H9 (cell line): Measurements from ENCODE around the gene PHF8. TPM values are rescaled to one million over a fixed set of nuclear protein-coding genes. Genes with fewer than 3 reads are reported as not detected.

ENCODE experiments used
- DNase-seq: peaks from one replicate; pipeline ENCODE4 v3.0.0-alpha.2; 2017
- H2AFZ ChIP-seq: one replicate; pipeline ENCODE4 v1.6.1; 2013; ENCODE audit warnings: mild to moderate bottlenecking, low read length, control low read depth, moderate library complexity
- H2AK5ac ChIP-seq: 2 replicates; pipeline ENCODE4 v1.6.1; 2013; ENCODE audit warnings: low read length, control low read depth, mixed read lengths; ENCODE audit not compliant: insufficient read length
- H2BK120ac ChIP-seq: one replicate; pipeline ENCODE4 v1.6.1; 2013; ENCODE audit warnings: low read depth, mild to moderate bottlenecking, low read length, control low read depth, inconsistent platforms; ENCODE audit not compliant: poor library complexity, severe bottlenecking
- H2BK12ac ChIP-seq: 2 replicates; pipeline ENCODE4 v1.6.1; 2013; ENCODE audit warnings: low read length, control low read depth, mixed read lengths, low read depth; ENCODE audit not compliant: insufficient read length
- H2BK15ac ChIP-seq: 2 replicates; pipeline ENCODE4 v1.6.1; 2013; ENCODE audit warnings: low read depth, low read length, control low read depth
- H2BK20ac ChIP-seq: one replicate; pipeline ENCODE4 v1.6.1; 2013; ENCODE audit warnings: low read depth, mild to moderate bottlenecking, low read length, control low read depth, inconsistent platforms; ENCODE audit not compliant: poor library complexity, severe bottlenecking
- H2BK5ac ChIP-seq: 2 replicates; pipeline ENCODE4 v1.6.1; 2013; ENCODE audit warnings: low read length, control low read depth, mixed read lengths; ENCODE audit not compliant: insufficient read length
- H3K14ac ChIP-seq: 2 replicates; pipeline ENCODE4 v1.6.1; 2013; ENCODE audit warnings: low read length, control low read depth; ENCODE audit not compliant: insufficient read depth
- H3K18ac ChIP-seq: 2 replicates; pipeline ENCODE4 v1.6.1; 2013; ENCODE audit warnings: low read depth, mild to moderate bottlenecking, mixed read lengths, low read length, control low read depth; ENCODE audit not compliant: insufficient read length
- H3K23ac ChIP-seq: 2 replicates; pipeline ENCODE4 v1.6.1; 2013; ENCODE audit warnings: low read length, control low read depth, mixed read lengths, low read depth; ENCODE audit not compliant: insufficient read length
- H3K23me2 ChIP-seq: 2 replicates; pipeline ENCODE4 v1.6.1; 2013; ENCODE audit warnings: low read depth, mild to moderate bottlenecking, mixed read lengths, low read length, control low read depth; ENCODE audit not compliant: insufficient read length, poor library complexity, severe bottlenecking
- H3K27ac ChIP-seq: 2 replicates; pipeline ENCODE4 v1.5.1; 2013; ENCODE audit warnings: low read length, control low read depth, mixed read lengths, low read depth; ENCODE audit not compliant: insufficient read length
- H3K27me3 ChIP-seq: 2 replicates; pipeline ENCODE4 v1.6.1; 2013; ENCODE audit warnings: low read length, control low read depth, inconsistent platforms; ENCODE audit not compliant: insufficient read depth
- H3K4ac ChIP-seq: 2 replicates; pipeline ENCODE4 v1.6.1; 2013; ENCODE audit warnings: low read depth, mild to moderate bottlenecking, control low read depth, inconsistent platforms, low read length, moderate library complexity
- H3K4me1 ChIP-seq: 2 replicates; pipeline ENCODE4 v1.6.1; 2013; ENCODE audit warnings: low read length, control low read depth, inconsistent platforms; ENCODE audit not compliant: insufficient read depth
- H3K4me2 ChIP-seq: 2 replicates; pipeline ENCODE4 v1.6.1; 2013; ENCODE audit warnings: low read length, control low read depth, mixed read lengths; ENCODE audit not compliant: insufficient read length, insufficient read depth
- H3K56ac ChIP-seq: 2 replicates; pipeline ENCODE4 v1.6.1; 2013; ENCODE audit warnings: low read depth, mild to moderate bottlenecking, mixed read lengths, low read length, control low read depth; ENCODE audit not compliant: insufficient read length
- H3K79me1 ChIP-seq: 2 replicates; pipeline ENCODE4 v1.6.1; 2013; ENCODE audit warnings: low read depth, mild to moderate bottlenecking, moderate library complexity, low read length, control low read depth, inconsistent platforms; ENCODE audit not compliant: insufficient read depth, poor library complexity, severe bottlenecking
- H3K79me2 ChIP-seq: 2 replicates; pipeline ENCODE4 v1.6.1; 2013; ENCODE audit warnings: low read length, control low read depth, inconsistent platforms; ENCODE audit not compliant: insufficient read depth
- H3K9ac ChIP-seq: 2 replicates; pipeline ENCODE4 v1.6.1; 2013; ENCODE audit warnings: low read length, control low read depth, mixed read lengths; ENCODE audit not compliant: insufficient read length; ENCODE audit errors: extremely low read depth
- H3K9me3 ChIP-seq: one replicate; pipeline ENCODE4 v1.6.1; 2013; ENCODE audit warnings: low read depth, low read length, inconsistent platforms; ENCODE audit not compliant: control insufficient read depth
- H3T11ph ChIP-seq: one replicate; pipeline ENCODE4 v1.6.1; 2013; ENCODE audit warnings: mild to moderate bottlenecking, low read length, control low read depth, inconsistent platforms
- H4K20me1 ChIP-seq: one replicate; pipeline ENCODE4 v1.6.1; 2013; ENCODE audit not compliant: control insufficient read depth, insufficient read length, insufficient read depth
- H4K5ac ChIP-seq: 2 replicates; pipeline ENCODE4 v1.6.1; 2013; ENCODE audit warnings: low read depth, mild to moderate bottlenecking, mixed read lengths, low read length, control low read depth; ENCODE audit not compliant: insufficient read length
- H4K8ac ChIP-seq: replicated peaks from 2 replicates; pipeline ENCODE4 v1.6.1; 2013; ENCODE audit warnings: low read length, control low read depth, mixed read lengths, low read depth; ENCODE audit not compliant: insufficient read length
- H4K91ac ChIP-seq: 2 replicates; pipeline ENCODE4 v1.6.1; 2013; ENCODE audit warnings: low read depth, mild to moderate bottlenecking, moderate library complexity, mixed read lengths, low read length, control low read depth; ENCODE audit not compliant: insufficient read length
- H3K27ac Mint-ChIP-seq, 3 experiments: 2 replicates in 2 of 3; 3 replicates in 1 of 3; pipeline ENCODE4 v1.8.0; 2020 to 2021; ENCODE audit warnings: mixed read lengths in 3 of 3, mild to moderate bottlenecking in 1 of 3, moderate library complexity in 1 of 3
- H3K27me3 Mint-ChIP-seq: 2 replicates; pipeline ENCODE4 v1.8.0; 2021; ENCODE audit warnings: low read depth, mild to moderate bottlenecking, moderate library complexity, mixed read lengths
- H3K36me3 Mint-ChIP-seq, 3 experiments: 2 replicates in 2 of 3; 3 replicates in 1 of 3; pipeline ENCODE4 v1.8.0; 2020 to 2021; ENCODE audit warnings: low read depth in 3 of 3, mixed read lengths in 3 of 3; ENCODE audit not compliant: insufficient read depth in 1 of 3
- H3K4me1 Mint-ChIP-seq, 2 experiments: 2 replicates each; pipeline ENCODE4 v1.8.0; 2020; ENCODE audit warnings: mixed read lengths in 2 of 2
- H3K4me3 Mint-ChIP-seq, 2 experiments: 2 replicates in 1 of 2; 3 replicates in 1 of 2; pipeline ENCODE4 v1.8.0; 2020 to 2021; ENCODE audit warnings: mild to moderate bottlenecking in 2 of 2, mixed read lengths in 2 of 2, moderate library complexity in 1 of 2
- H3K9me3 Mint-ChIP-seq, 2 experiments: 2 replicates in 1 of 2; 3 replicates in 1 of 2; pipeline ENCODE4 v1.8.0; 2020; ENCODE audit warnings: mild to moderate bottlenecking in 2 of 2, mixed read lengths in 2 of 2, moderate library complexity in 1 of 2
- WGBS: extraction: QIAGEN DNeasy Blood & Tissue Kit; methylation state at CpG from one replicate; pipeline ENCODE4 v1.1.7; 2013; ENCODE audit warnings: missing lambda C conversion rate, low lambda C conversion rate, mixed read lengths; ENCODE audit not compliant: insufficient read length; ENCODE audit errors: extremely low coverage; 5-methylcytosine and 5-hydroxymethylcytosine counted together
- total RNA-seq: library from RNA; stranded (reverse); gene quantifications from 2 replicates; pipeline ENCODE4 v1.2.1, GENCODE V29; 2021
- TF ChIP-seq, protein P1 (sequence below): fragments of 200-600 bp; sonication (generic); conservative IDR thresholded peaks from 3 replicates; pipeline ENCODE4 v1.8.0; 2021; ENCODE audit warnings: antibody characterized with exemption, mild to moderate bottlenecking

Gene PHF8
- total RNA-seq, 1 experiment from 2014 or later = 38.9 TPM

DNA sequence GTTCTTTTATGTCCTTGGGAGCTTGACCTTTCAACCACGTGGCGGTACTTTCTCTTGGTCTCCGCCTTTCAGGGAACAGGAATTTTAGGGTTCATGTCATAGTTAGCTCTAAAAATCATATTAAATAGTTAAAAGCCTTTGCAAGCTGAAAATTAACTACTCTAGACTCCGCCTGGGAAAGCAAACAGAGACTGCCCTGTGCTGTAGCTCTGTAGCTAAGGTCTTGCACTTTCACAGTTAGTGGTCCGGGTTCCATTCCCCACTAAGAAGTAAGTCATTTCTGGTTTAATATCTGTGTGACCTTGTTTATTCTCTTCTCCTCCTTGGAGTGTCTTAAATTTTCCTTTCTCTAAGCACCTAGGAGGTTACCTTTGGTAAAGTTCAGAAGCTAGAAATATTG is 118.2 kb downstream of the PHF8 start:
- H3K36me3 Mint-ChIP-seq = no peaks in the 10 kb centered on the region; a peak in 1 of 7 replicates
- no peak for DNase-seq
- Histone ChIP-seq H3K23ac (no peak overlapping the region), H2AK5ac (no peak overlapping the region), H2BK12ac (no peak overlapping the region), H2BK120ac (no peak overlapping the region), H2BK20ac (no peak overlapping the region), H4K5ac (no peak overlapping the region), H4K8ac (no peak overlapping the region), H3K4me1 (no peaks in the 10 kb centered on the region), H4K20me1 (no peaks in the 10 kb centered on the region), H2BK15ac (no peak overlapping the region), H3K27me3 (no peaks in the 10 kb centered on the region), H4K91ac (no peak overlapping the region), H3K18ac (no peak overlapping the region), H3K9ac (no peak overlapping the region), H3K79me2 (no peaks in the 10 kb centered on the region), H3K4me2 (no peak overlapping the region), H3T11ph (no peak overlapping the region), H3K79me1 (no peaks in the 10 kb centered on the region), H3K9me3 (peaks cover 10% of the 10 kb centered on the region), H3K56ac (no peak overlapping the region), H3K23me2 (no peaks in the 10 kb centered on the region), H2BK5ac (no peak overlapping the region), H3K14ac (no peak overlapping the region), H3K27ac (no peak overlapping the region), H3K4ac (no peak overlapping the region), H2AFZ (no peak overlapping the region)
- no CpG with 5 or more reads among the region's 5 CpGs for WGBS
- H3K27ac Mint-ChIP-seq = no peak overlapping the region
- peaks cover 3 to 4% of the 10 kb centered on the region in 2 experiments; a peak in 1 of 4 replicates for H3K4me1 Mint-ChIP-seq
- peaks cover 55 to 64% of the 10 kb centered on the region in 2 experiments for H3K9me3 Mint-ChIP-seq
- no peaks in the 10 kb centered on the region; the same call in 1 of the 2 replicates for H3K27me3 Mint-ChIP-seq
- H3K4me3 Mint-ChIP-seq = no peak overlapping the region
- TF ChIP-seq, protein P1, sequence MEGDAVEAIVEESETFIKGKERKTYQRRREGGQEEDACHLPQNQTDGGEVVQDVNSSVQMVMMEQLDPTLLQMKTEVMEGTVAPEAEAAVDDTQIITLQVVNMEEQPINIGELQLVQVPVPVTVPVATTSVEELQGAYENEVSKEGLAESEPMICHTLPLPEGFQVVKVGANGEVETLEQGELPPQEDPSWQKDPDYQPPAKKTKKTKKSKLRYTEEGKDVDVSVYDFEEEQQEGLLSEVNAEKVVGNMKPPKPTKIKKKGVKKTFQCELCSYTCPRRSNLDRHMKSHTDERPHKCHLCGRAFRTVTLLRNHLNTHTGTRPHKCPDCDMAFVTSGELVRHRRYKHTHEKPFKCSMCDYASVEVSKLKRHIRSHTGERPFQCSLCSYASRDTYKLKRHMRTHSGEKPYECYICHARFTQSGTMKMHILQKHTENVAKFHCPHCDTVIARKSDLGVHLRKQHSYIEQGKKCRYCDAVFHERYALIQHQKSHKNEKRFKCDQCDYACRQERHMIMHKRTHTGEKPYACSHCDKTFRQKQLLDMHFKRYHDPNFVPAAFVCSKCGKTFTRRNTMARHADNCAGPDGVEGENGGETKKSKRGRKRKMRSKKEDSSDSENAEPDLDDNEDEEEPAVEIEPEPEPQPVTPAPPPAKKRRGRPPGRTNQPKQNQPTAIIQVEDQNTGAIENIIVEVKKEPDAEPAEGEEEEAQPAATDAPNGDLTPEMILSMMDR = no peak
